ENCODE measurements around the gene GRM7.

The GRM7 gene

DNA sequence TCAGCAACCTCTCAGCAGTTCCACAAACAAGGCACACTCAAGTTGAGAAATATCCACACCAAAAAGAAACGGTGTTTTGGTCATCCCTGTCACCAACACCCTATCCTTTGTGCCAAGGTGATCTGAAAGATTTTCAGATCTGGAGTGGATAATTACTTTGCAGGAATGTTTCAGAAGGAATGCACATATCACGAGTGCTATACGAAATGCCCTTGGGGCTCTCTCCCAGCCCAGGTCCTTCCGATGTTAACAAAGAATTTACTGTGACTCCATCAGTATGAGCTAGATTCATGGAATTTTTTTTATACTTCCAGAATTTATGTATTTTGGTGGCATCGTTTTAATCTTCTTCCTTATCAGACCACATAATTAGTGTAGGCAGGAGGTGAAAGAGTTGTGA, 105.0 kb downstream of the GRM7 start:
- TF ChIP-seq CTCF (IDR thresholded peaks at IDR 0.05; ENCODE audit: low read depth, low read length) (no peak), EZH2phosphoT487 (IDR thresholded peaks at IDR 0.05; ENCODE audit: low read depth) (no peak)
- no peak overlapping the region for H3K27ac ChIP-seq (ENCODE audit: low read length)
- H3K4me1 ChIP-seq (ENCODE audit: low read length): no peaks in the 10 kb centered on the region
- no peaks in the 10 kb centered on the region for H3K27me3 ChIP-seq (ENCODE audit: low read depth, low read length)
- no peak overlapping the region for H3K4me3 ChIP-seq (ENCODE audit: low read length)
- H3K79me2 ChIP-seq (ENCODE audit: low read length): no peaks in the 10 kb centered on the region
- no peak overlapping the region for H3K9ac ChIP-seq (ENCODE audit: low read length)
- H4K20me1 ChIP-seq (ENCODE audit: insufficient read depth, low read length): no peaks in the 10 kb centered on the region
- H3K4me2 ChIP-seq (ENCODE audit: low read length): no peak overlapping the region
- H3K9me3 ChIP-seq (ENCODE audit: insufficient read depth, low read length): no peaks in the 10 kb centered on the region
- no peak overlapping the region for H2AFZ ChIP-seq (ENCODE audit: low read depth, low read length)
- H3K36me3 ChIP-seq (replicated peaks; ENCODE audit: low read depth, low read length): no peaks in the 10 kb centered on the region

GRCh38 chr3:6971933-6972332, 111.0 kb downstream of the GRM7 start:
- no peak overlapping the region for H3K9ac ChIP-seq (ENCODE audit: low read length)
- H2AFZ ChIP-seq (ENCODE audit: low read depth, low read length): no peak overlapping the region
- no peak overlapping the region for H3K4me3 ChIP-seq (ENCODE audit: low read length)
- H3K27ac ChIP-seq (ENCODE audit: low read length): no peak overlapping the region
- no peaks in the 10 kb centered on the region for H3K27me3 ChIP-seq (ENCODE audit: low read depth, low read length)
- H3K4me1 ChIP-seq (ENCODE audit: low read length): no peaks in the 10 kb centered on the region
- H3K79me2 ChIP-seq (ENCODE audit: low read length): no peaks in the 10 kb centered on the region
- no peak overlapping the region for H3K4me2 ChIP-seq (ENCODE audit: low read length)
- H3K9me3 ChIP-seq (ENCODE audit: insufficient read depth, low read length): no peaks in the 10 kb centered on the region
- H3K36me3 ChIP-seq (replicated peaks; ENCODE audit: low read depth, low read length): no peaks in the 10 kb centered on the region
- TF ChIP-seq CTCF (IDR thresholded peaks at IDR 0.05; ENCODE audit: low read depth, low read length) (no peak), EZH2phosphoT487 (IDR thresholded peaks at IDR 0.05; ENCODE audit: low read depth) (no peak)
- no peaks in the 10 kb centered on the region for H4K20me1 ChIP-seq (ENCODE audit: insufficient read depth, low read length)

DNA sequence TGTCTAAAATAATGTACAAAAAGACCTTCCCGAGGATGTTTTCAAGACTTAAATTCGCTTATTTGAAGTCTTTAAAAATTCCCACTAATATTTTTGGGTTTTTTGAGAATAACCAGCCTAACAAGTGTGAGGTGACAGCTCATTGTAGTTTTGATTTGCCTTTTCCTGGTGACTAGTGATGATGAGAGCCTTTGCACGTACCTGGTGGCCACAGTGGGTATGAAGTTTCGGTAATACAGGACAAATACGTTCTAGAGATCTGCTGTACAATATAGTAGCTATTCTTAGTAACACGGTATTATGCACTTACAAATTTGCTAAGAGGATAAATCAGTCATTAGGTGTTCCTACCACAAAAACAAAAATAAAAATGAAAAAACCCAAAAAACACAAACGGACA, 124.9 kb downstream of the GRM7 start:
- H4K20me1 ChIP-seq (ENCODE audit: insufficient read depth, low read length): no peaks in the 10 kb centered on the region
- no peak overlapping the region for H3K4me2 ChIP-seq (ENCODE audit: low read length)
- no peak for TF ChIP-seq EZH2phosphoT487 (IDR thresholded peaks at IDR 0.05; ENCODE audit: low read depth)
- TF ChIP-seq CTCF (IDR thresholded peaks at IDR 0.05; ENCODE audit: low read depth, low read length): no peak
- no peaks in the 10 kb centered on the region for H3K9me3 ChIP-seq (ENCODE audit: insufficient read depth, low read length)
- H3K36me3 ChIP-seq (replicated peaks; ENCODE audit: low read depth, low read length): no peaks in the 10 kb centered on the region
- no peaks in the 10 kb centered on the region for H3K4me1 ChIP-seq (ENCODE audit: low read length)
- H2AFZ ChIP-seq (ENCODE audit: low read depth, low read length): no peak overlapping the region; the same call in 1 of the 2 replicates
- H3K9ac ChIP-seq (ENCODE audit: low read length): no peak overlapping the region
- H3K27ac ChIP-seq (ENCODE audit: low read length): no peak overlapping the region
- no peaks in the 10 kb centered on the region for H3K27me3 ChIP-seq (ENCODE audit: low read depth, low read length)
- H3K79me2 ChIP-seq (ENCODE audit: low read length): no peaks in the 10 kb centered on the region
- no peak overlapping the region for H3K4me3 ChIP-seq (ENCODE audit: low read length)

DNA sequence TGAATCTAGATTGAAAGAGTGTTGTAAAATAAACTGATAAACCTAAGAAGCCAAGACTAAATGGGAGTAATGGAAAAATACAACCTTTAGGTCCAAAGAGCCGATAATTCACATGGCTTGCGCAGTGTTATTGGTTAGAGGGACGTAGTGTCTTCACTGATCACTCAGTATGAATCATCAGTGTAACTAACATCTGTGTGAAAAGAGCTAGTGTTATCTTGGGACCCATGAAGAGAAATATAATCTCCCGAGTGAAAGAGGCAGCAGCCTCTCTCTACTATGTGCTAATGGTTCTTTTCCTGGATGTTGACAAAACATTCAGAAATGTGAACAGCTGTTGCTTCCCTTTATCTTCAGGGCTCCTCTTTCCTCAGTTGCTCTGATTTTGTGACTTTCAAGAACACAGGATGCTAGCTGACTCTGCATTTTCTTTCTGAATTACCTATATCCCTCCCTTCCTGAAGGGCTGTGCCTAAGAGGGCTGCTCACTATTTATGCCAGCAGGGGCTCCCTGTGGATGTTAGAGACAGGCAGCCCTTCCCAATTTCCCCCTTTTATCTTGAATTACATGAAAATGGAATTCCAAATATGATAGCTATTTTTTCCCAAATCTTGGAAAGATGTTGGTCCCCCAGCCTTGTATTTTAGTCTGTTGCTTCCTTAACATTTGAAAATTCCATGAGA, 128.8 kb downstream of the GRM7 start:
- no peaks in the 10 kb centered on the region for H3K79me2 ChIP-seq (ENCODE audit: low read length)
- no peaks in the 10 kb centered on the region for H3K4me1 ChIP-seq (ENCODE audit: low read length)
- H3K27ac ChIP-seq (ENCODE audit: low read length): no peak overlapping the region
- TF ChIP-seq CTCF (IDR thresholded peaks at IDR 0.05; ENCODE audit: low read depth, low read length) (no peak), EZH2phosphoT487 (IDR thresholded peaks at IDR 0.05; ENCODE audit: low read depth) (no peak)
- no peaks in the 10 kb centered on the region for H4K20me1 ChIP-seq (ENCODE audit: insufficient read depth, low read length)
- no peak overlapping the region for H2AFZ ChIP-seq (ENCODE audit: low read depth, low read length)
- H3K4me2 ChIP-seq (ENCODE audit: low read length): no peak overlapping the region
- no peaks in the 10 kb centered on the region for H3K9me3 ChIP-seq (ENCODE audit: insufficient read depth, low read length)
- H3K36me3 ChIP-seq (replicated peaks; ENCODE audit: low read depth, low read length): no peaks in the 10 kb centered on the region
- no peak overlapping the region for H3K4me3 ChIP-seq (ENCODE audit: low read length)
- H3K27me3 ChIP-seq (ENCODE audit: low read depth, low read length): no peaks in the 10 kb centered on the region
- H3K9ac ChIP-seq (ENCODE audit: low read length): no peak overlapping the region
